Measurements from ENCODE around the gene MED15. TPM values are rescaled to one million over a fixed set of nuclear protein-coding genes. Genes with fewer than 3 reads are reported as not detected.

MED15 gene
- total RNA-seq, 1 experiment from 2014 or later, result 87.9 TPM

DNA sequence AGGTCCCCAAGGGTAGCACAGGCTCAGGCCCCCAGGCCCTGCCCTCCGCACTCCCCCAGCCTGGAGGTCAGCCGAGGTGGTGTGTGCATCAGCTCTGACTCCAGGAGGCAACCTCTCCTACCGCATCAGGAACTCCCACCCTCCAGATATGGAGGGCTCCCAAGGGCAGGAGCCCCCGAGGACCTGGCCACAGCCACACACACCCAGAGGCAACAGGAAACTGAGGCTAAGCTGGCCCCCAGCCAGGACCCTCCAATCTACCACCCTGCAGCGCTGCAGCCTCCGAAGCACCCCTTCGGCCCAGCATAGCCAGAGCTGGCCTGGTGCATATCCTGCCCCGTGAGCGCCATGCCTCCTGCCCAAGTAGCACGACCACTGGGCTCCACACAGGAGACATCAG is 104.0 kb downstream of the MED15 start:
- Histone ChIP-seq H3K9me3 (ENCODE audit: insufficient read depth, low read depth) (no peaks in the 10 kb centered on the region), H3K4me2 (no peak overlapping the region), H3F3A (ENCODE audit: insufficient read depth, low read depth) (no peaks in the 10 kb centered on the region), H3K79me2 (ENCODE audit: low read depth) (no peaks in the 10 kb centered on the region), H4K20me1 (ENCODE audit: insufficient read depth) (no peaks in the 10 kb centered on the region), H3K27ac (no peak overlapping the region), H3K27me3 (ENCODE audit: insufficient read depth, low read depth) (no peaks in the 10 kb centered on the region), H3K4me1 (replicated peaks; ENCODE audit: insufficient read depth) (no peaks in the 10 kb centered on the region), H3K9me2 (ENCODE audit: insufficient read depth) (no peaks in the 10 kb centered on the region), H3K4me3 (no peak overlapping the region), H3K36me3 (ENCODE audit: low read depth) (no peaks in the 10 kb centered on the region), H2AFZ (no peak overlapping the region)
- CTCF ChIA-PET, result no interaction called here
- no peak for TF ChIP-seq EZH2 (IDR thresholded peaks at IDR 0.05; ENCODE audit: low read depth)
- TF ChIP-seq, protein P1, sequence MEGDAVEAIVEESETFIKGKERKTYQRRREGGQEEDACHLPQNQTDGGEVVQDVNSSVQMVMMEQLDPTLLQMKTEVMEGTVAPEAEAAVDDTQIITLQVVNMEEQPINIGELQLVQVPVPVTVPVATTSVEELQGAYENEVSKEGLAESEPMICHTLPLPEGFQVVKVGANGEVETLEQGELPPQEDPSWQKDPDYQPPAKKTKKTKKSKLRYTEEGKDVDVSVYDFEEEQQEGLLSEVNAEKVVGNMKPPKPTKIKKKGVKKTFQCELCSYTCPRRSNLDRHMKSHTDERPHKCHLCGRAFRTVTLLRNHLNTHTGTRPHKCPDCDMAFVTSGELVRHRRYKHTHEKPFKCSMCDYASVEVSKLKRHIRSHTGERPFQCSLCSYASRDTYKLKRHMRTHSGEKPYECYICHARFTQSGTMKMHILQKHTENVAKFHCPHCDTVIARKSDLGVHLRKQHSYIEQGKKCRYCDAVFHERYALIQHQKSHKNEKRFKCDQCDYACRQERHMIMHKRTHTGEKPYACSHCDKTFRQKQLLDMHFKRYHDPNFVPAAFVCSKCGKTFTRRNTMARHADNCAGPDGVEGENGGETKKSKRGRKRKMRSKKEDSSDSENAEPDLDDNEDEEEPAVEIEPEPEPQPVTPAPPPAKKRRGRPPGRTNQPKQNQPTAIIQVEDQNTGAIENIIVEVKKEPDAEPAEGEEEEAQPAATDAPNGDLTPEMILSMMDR (conservative IDR thresholded peaks at IDR 0.05), result no peak
- BruUV-seq (replicated peaks), result no TSS peak
- POLR2A ChIA-PET (ENCODE audit: unreplicated experiment), result interaction anchor here (0.7 kb wide), 1 partner anchor 107 kb away, joined by 4 read pairs; no protein-coding TSS in a partner anchor
- intact Hi-C loops (cut with micrococcal nuclease; ENCODE audit: unreplicated experiment), result no loop called here
- no peak for DNase-seq

DNA sequence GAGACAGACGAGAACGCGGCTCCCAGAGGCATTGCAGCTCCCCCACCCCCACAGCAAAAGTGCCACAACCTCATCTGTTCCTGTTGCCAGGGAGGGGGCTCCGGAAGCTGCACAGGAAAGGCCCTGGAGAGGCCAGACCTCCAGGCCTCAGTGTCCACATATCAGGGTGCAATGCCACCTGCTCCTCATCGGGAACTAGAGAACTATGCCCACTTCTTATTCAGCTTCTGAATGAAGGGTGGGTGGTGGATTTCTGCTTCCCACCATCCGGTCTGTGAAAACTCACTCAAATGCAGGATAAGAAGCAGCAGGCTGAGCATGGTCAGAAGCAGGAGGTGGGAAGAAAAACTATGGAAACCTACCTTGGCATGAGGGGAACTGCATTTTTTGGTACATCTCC is 105.9 kb downstream of the MED15 start:
- Histone ChIP-seq H2AFZ (no peak overlapping the region), H3K4me2 (no peak overlapping the region), H3K9me2 (ENCODE audit: insufficient read depth) (no peaks in the 10 kb centered on the region), H3K4me1 (replicated peaks; ENCODE audit: insufficient read depth) (no peaks in the 10 kb centered on the region), H3K36me3 (ENCODE audit: low read depth) (no peaks in the 10 kb centered on the region), H3K27me3 (ENCODE audit: insufficient read depth, low read depth) (no peaks in the 10 kb centered on the region), H3F3A (ENCODE audit: insufficient read depth, low read depth) (no peaks in the 10 kb centered on the region), H4K20me1 (ENCODE audit: insufficient read depth) (no peaks in the 10 kb centered on the region), H3K4me3 (no peak overlapping the region), H3K79me2 (ENCODE audit: low read depth) (no peaks in the 10 kb centered on the region), H3K9me3 (ENCODE audit: insufficient read depth, low read depth) (no peaks in the 10 kb centered on the region), H3K27ac (no peak overlapping the region)
- no TSS peak for BruUV-seq (replicated peaks)
- POLR2A ChIA-PET (ENCODE audit: unreplicated experiment), result no interaction called here
- DNase-seq, result no peak
- TF ChIP-seq, protein P1 (conservative IDR thresholded peaks at IDR 0.05), result no peak
- TF ChIP-seq EZH2 (IDR thresholded peaks at IDR 0.05; ENCODE audit: low read depth), result no peak
- CTCF ChIA-PET, result no interaction called here
- intact Hi-C loops (cut with micrococcal nuclease; ENCODE audit: unreplicated experiment), result no loop called here

DNA sequence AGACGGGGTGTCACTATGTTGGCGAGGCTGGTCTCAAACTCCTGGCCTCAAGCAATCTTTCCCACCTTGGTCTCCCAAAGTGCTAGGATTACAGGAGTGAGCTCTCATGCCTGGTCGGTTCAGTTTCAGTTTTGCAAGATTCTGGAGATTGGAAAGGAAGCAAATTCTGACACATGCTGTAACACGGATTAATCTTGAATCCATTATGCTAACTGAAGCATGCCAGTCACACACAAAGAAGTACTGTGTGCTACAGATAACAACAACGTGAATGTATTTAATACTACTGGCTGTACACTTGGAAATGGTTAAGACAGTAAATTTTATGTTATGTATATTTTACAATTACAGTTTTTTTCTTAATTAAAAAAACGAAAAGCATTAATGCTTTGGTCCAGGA is 107.6 kb downstream of the MED15 start:
- Histone ChIP-seq H3K4me1 (replicated peaks; ENCODE audit: insufficient read depth) (no peaks in the 10 kb centered on the region), H3K27me3 (ENCODE audit: insufficient read depth, low read depth) (no peaks in the 10 kb centered on the region), H3K4me2 (no peak overlapping the region), H3K27ac (no peak overlapping the region), H3K4me3 (no peak overlapping the region), H3K9me2 (ENCODE audit: insufficient read depth) (no peaks in the 10 kb centered on the region), H3F3A (ENCODE audit: insufficient read depth, low read depth) (no peaks in the 10 kb centered on the region), H3K79me2 (ENCODE audit: low read depth) (no peaks in the 10 kb centered on the region), H3K36me3 (ENCODE audit: low read depth) (no peaks in the 10 kb centered on the region), H3K9me3 (ENCODE audit: insufficient read depth, low read depth) (no peaks in the 10 kb centered on the region), H4K20me1 (ENCODE audit: insufficient read depth) (no peaks in the 10 kb centered on the region), H2AFZ (no peak overlapping the region)
- DNase-seq, result no peak
- intact Hi-C loops (cut with micrococcal nuclease; ENCODE audit: unreplicated experiment), result no loop called here
- TF ChIP-seq, protein P1 (conservative IDR thresholded peaks at IDR 0.05), result no peak
- TF ChIP-seq EZH2 (IDR thresholded peaks at IDR 0.05; ENCODE audit: low read depth), result no peak
- no TSS peak for BruUV-seq (replicated peaks)
- ChIA-PET CTCF (no interaction called here), POLR2A (ENCODE audit: unreplicated experiment) (no interaction called here)

Measured in PC-9 (cell line).